ENCODE data around the gene CCDC174. TPM values are rescaled to one million over a fixed set of nuclear protein-coding genes. Genes with fewer than 3 reads are reported as not detected.

CCDC174 gene
- total RNA-seq, 1 donor from 2014 or later, result 25.8 TPM

DNA sequence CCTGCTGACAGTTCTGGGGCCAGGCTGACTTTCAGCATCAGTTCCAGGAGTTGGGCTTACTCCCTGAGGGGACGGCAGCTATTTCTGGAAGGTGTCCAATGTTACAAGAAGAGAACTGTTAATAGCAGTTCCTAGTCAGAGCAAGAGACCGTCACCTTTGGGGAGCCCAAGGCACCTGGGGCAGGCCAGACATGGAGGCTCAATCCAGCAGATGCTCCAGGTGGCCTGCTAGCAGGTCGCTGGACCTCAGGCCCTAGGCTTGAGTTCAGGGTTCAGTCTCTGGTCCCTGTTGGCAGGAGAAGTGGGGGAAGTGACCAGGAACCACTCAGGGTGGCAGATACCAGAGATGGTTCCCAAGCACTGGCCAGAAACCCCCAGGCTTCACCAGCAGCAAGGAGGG lies 49.3 kb downstream of the CCDC174 start:
- Mint-ChIP-seq H3K36me3 (ENCODE audit: insufficient read depth) (no peaks in the 10 kb centered on the region), H3K4me1 (ENCODE audit: low read depth) (no peaks in the 10 kb centered on the region), H3K9me3 (ENCODE audit: low read depth) (no peaks in the 10 kb centered on the region), H3K27me3 (peaks cover 6% of the 10 kb centered on the region), H3K27ac (no peak overlapping the region), H3K4me3 (ENCODE audit: low read depth) (no peak overlapping the region)
- DNase-seq (ENCODE audit: low spot score, unreplicated experiment), result no peak
- TF ChIP-seq, protein P1, sequence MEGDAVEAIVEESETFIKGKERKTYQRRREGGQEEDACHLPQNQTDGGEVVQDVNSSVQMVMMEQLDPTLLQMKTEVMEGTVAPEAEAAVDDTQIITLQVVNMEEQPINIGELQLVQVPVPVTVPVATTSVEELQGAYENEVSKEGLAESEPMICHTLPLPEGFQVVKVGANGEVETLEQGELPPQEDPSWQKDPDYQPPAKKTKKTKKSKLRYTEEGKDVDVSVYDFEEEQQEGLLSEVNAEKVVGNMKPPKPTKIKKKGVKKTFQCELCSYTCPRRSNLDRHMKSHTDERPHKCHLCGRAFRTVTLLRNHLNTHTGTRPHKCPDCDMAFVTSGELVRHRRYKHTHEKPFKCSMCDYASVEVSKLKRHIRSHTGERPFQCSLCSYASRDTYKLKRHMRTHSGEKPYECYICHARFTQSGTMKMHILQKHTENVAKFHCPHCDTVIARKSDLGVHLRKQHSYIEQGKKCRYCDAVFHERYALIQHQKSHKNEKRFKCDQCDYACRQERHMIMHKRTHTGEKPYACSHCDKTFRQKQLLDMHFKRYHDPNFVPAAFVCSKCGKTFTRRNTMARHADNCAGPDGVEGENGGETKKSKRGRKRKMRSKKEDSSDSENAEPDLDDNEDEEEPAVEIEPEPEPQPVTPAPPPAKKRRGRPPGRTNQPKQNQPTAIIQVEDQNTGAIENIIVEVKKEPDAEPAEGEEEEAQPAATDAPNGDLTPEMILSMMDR (IDR thresholded peaks at IDR 0.05; ENCODE audit: unreplicated experiment), result no peak

DNA sequence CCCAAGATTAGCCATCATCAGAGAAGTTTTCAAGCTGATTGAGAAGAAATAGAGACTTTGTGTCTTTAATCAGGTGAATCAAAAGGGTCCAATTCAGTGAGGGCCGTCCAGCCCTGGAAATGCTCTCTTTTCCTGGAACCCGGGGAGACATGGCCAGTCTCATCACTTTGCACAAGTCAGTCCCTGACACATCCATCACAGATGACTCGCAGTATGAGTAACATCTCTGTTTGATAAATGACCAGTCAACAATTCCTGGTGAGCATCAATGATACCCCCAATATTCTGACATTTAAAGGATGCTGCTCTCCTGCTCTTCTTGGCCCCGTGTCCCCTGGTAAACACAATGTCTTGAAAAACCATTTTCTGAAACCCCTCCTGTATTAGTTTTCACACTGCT lies 50.1 kb downstream of the CCDC174 start:
- no peak for DNase-seq (ENCODE audit: low spot score, unreplicated experiment)
- Mint-ChIP-seq H3K27me3 (peaks cover 6% of the 10 kb centered on the region), H3K9me3 (ENCODE audit: low read depth) (no peaks in the 10 kb centered on the region), H3K27ac (peak overlapping the region; percentile 25), H3K36me3 (ENCODE audit: insufficient read depth) (no peaks in the 10 kb centered on the region), H3K4me1 (ENCODE audit: low read depth) (no peaks in the 10 kb centered on the region), H3K4me3 (ENCODE audit: low read depth) (no peak overlapping the region)
- TF ChIP-seq, protein P1 (IDR thresholded peaks at IDR 0.05; ENCODE audit: unreplicated experiment), result no peak

DNA sequence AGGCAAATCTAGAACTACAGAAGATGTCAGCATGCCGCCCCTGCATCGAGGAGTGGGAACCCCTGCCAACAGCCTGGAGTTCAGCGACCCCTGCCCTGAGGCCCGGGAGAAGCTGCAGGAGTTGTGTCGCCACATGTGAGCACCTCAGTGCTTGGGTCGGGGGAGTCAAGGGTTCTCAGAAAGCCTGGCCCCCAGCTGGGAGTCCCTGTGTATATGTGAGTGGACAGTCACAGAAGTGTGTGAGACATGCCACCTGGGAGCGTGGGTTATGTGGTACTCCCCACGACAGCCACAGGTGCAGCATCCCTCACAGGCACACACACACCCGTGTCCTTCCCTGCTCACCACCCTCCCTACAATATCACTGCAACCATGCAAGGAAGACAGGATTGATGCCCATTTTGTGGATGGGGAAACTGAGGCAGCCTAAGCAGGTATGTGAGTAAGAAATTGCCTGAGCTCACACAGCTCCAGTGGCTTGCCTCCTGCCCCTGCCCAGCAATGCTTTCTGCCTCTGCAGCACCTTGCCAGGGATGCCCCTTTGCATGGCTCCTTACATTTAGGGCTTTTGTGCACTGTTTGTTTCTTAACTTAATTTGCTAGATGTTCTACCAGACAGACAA lies 51.7 kb downstream of the CCDC174 start:
- H3K27ac Mint-ChIP-seq, result no peak overlapping the region
- no peak overlapping the region for H3K4me3 Mint-ChIP-seq (ENCODE audit: low read depth)
- H3K4me1 Mint-ChIP-seq (ENCODE audit: low read depth), result no peaks in the 10 kb centered on the region
- DNase-seq (ENCODE audit: low spot score, unreplicated experiment), result no peak
- no peaks in the 10 kb centered on the region for H3K36me3 Mint-ChIP-seq (ENCODE audit: insufficient read depth)
- TF ChIP-seq, protein P1 (IDR thresholded peaks at IDR 0.05; ENCODE audit: unreplicated experiment), result no peak
- H3K9me3 Mint-ChIP-seq (ENCODE audit: low read depth), result no peaks in the 10 kb centered on the region
- peaks cover 6% of the 10 kb centered on the region for H3K27me3 Mint-ChIP-seq

DNA sequence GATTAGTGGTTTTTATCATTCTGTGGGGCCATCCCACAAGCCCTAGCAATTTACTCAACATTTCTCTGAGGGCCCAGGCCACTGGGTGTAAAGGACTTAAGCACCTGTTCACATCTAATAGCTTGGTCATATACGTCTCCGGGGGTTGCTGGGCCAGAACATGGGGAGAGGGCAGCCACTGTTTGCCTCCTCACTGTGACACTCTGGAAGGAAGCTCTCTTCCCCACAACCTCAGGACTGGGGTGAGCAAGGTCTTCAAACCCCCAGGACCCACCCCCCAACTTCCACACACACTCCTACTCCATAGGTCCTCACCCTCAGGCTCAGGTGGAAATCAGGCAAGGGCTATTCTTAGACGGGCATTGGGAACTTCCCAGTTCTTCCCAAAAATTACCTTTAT lies 52.2 kb downstream of the CCDC174 start:
- H3K27ac Mint-ChIP-seq, result no peak overlapping the region
- no peaks in the 10 kb centered on the region for H3K36me3 Mint-ChIP-seq (ENCODE audit: insufficient read depth)
- DNase-seq (ENCODE audit: low spot score, unreplicated experiment), result no peak
- no peaks in the 10 kb centered on the region for H3K9me3 Mint-ChIP-seq (ENCODE audit: low read depth)
- TF ChIP-seq, protein P1 (IDR thresholded peaks at IDR 0.05; ENCODE audit: unreplicated experiment), result no peak
- H3K4me1 Mint-ChIP-seq (ENCODE audit: low read depth), result no peaks in the 10 kb centered on the region
- peaks cover 6% of the 10 kb centered on the region for H3K27me3 Mint-ChIP-seq
- H3K4me3 Mint-ChIP-seq (ENCODE audit: low read depth), result no peak overlapping the region

DNA sequence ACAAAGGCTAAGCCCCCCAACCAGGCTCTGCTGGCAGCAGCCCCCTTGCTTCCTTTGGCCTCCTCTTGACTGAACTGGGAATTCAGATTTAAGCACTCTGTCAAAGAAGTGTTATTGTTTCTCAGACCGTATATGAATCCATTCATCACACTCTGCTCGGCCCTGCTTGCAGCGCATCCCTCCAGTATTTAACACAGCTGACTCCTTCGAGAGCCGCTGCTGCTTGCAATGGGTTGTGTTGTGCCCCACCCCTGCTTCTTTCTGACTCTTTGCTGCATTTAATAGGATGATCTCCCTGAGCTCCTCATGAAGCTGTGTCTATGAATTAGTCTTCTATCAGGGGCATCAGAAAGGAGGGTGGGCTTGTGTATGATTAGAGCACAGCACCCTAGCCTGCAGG lies 54.5 kb downstream of the CCDC174 start:
- H3K9me3 Mint-ChIP-seq (ENCODE audit: low read depth), result peaks cover 12% of the 10 kb centered on the region
- H3K4me3 Mint-ChIP-seq (ENCODE audit: low read depth), result no peak overlapping the region
- no peaks in the 10 kb centered on the region for H3K4me1 Mint-ChIP-seq (ENCODE audit: low read depth)
- no peak overlapping the region for H3K27ac Mint-ChIP-seq
- peaks cover 6% of the 10 kb centered on the region for H3K27me3 Mint-ChIP-seq
- DNase-seq (ENCODE audit: low spot score, unreplicated experiment), result no peak
- no peaks in the 10 kb centered on the region for H3K36me3 Mint-ChIP-seq (ENCODE audit: insufficient read depth)
- TF ChIP-seq, protein P1 (IDR thresholded peaks at IDR 0.05; ENCODE audit: unreplicated experiment), result no peak
